ENCODE results near the gene NDUFB6. TPM values are rescaled to one million over a fixed set of nuclear protein-coding genes. Genes with fewer than 3 reads are reported as not detected.

NDUFB6 gene
- total and polyA plus RNA-seq, 10 of the 15 experiments (the other 5 are each of a cell fraction or from before 2014, with no cell fraction given) = 26.3 to 269 (median 61.4) TPM

DNA sequence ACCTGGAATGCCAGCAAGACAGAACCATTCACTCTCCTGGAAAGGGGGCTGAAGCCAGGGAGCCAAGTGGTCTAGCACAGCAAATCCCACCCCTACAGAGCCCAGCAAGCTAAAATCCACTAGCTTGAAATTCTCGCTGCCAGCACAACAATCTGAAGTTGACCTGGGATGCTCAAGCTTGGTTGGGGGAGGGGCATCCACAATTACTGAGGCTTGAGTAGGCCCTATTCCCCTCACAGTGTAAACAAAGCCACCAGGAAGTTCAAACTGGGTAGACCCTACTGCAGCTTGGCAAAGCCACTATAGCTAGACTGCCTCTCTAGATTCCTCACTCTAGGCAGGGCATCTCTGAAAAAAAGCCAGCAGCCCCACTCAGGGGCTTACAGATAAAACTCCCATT is 64.2 kb downstream of the NDUFB6 start (continued):
- no peak for TF ChIP-seq TAF1 (IDR thresholded peaks at IDR 0.05; ENCODE audit: borderline replicate concordance, low read depth, low read length)
- TF ChIP-seq, protein P1, sequence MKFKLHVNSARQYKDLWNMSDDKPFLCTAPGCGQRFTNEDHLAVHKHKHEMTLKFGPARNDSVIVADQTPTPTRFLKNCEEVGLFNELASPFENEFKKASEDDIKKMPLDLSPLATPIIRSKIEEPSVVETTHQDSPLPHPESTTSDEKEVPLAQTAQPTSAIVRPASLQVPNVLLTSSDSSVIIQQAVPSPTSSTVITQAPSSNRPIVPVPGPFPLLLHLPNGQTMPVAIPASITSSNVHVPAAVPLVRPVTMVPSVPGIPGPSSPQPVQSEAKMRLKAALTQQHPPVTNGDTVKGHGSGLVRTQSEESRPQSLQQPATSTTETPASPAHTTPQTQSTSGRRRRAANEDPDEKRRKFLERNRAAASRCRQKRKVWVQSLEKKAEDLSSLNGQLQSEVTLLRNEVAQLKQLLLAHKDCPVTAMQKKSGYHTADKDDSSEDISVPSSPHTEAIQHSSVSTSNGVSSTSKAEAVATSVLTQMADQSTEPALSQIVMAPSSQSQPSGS (IDR thresholded peaks at IDR 0.05; ENCODE audit: low read length) = no peak
- no peak for TF ChIP-seq BCL11A (IDR thresholded peaks at IDR 0.05; ENCODE audit: low read depth, low read length)

DNA sequence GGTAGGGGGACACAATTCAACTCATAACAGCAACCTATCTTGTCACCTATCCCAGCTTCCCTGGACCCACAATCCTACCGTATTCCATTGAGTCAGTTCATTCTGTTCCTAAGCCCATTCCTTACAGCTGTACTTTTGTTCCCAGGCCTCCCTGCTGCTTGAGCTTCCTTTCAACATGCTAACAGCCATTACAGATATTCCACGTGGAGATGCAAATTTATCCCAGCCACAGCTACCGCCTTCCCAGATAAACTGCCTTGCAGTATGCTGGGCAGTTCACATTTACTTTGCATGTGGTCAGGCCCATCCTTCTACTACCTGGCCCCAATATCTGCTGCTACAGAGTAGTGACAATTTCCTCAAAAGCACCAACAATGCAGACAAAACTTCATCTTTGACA is 70.0 kb downstream of the NDUFB6 start:
- ChIA-PET SMC1A (ENCODE audit: uncharacterized antibody, unreplicated experiment) (interaction anchor here (1.4 kb wide), 1 partner anchor 10 kb away, joined by 3 read pairs; no protein-coding TSS in a partner anchor), CTCF (interaction anchor here (0.6 to 1.3 kb wide), 2 partner anchors 78 to 124 kb away, joined by 3 to 4 read pairs; no protein-coding TSS in a partner anchor), POLR2A (no interaction called here), RAD21 (ENCODE audit: unreplicated experiment) (no interaction called here)
- intact Hi-C loops (cut with micrococcal nuclease; ENCODE audit: unreplicated experiment) (no loop called here), in situ Hi-C loops (cut with MboI) (no loop called here)
- Histone ChIP-seq H3K4me2 (ENCODE audit: control insufficient read depth, insufficient read depth) (no peak overlapping the region), H3K36me3 (ENCODE audit: control insufficient read depth in 2 of 2, insufficient read depth in 2 of 2, low read length in 1 of 2) (0 out of 4 replicates have a peak, but pooled peaks cover 0 to 2% of the 10 kb centered on the region in 2 experiments), H3K9me3 (replicated peaks; ENCODE audit: control insufficient read depth, insufficient read depth, low read length) (no peaks in the 10 kb centered on the region; the same call in 2 of the 3 replicates), H3K9ac (ENCODE audit: control insufficient read depth, insufficient read depth, low read length) (no peak overlapping the region), H2AFZ (ENCODE audit: control insufficient read depth, low read depth, low read length) (no peak overlapping the region), H3K4me3 (no peak overlapping the region), H3K4me1 (ENCODE audit: control insufficient read depth, insufficient read depth, low read length) (no peaks in the 10 kb centered on the region), H4K20me1 (ENCODE audit: control insufficient read depth, insufficient read depth) (no peaks in the 10 kb centered on the region), H3K27ac (ENCODE audit: control insufficient read depth, insufficient read depth) (no peak overlapping the region), H3K79me2 (ENCODE audit: control insufficient read depth, insufficient read depth, low read length) (no peaks in the 10 kb centered on the region), H3K27me3 (replicated peaks in 1 of 2; ENCODE audit: control insufficient read depth in 2 of 2, insufficient read depth in 2 of 2, low read length in 1 of 2) (no peaks in the 10 kb centered on the region)
- ATAC-seq (no peak), FAIRE-seq (no peak), DNase-seq (ENCODE audit: low read depth, low spot score) (no peak)
- BruUV-seq (replicated peaks) = no TSS peak
- WGBS (ENCODE audit: insufficient coverage, insufficient replicate concordance, low lambda C conversion rate, missing lambda C conversion rate) = 73% methylated on average over 3 of the region's 3 CpGs
- no peak for TF ChIP-seq ZNF384 (IDR thresholded peaks at IDR 0.05; ENCODE audit: borderline replicate concordance, low read depth, low read length)
- no peak for TF ChIP-seq POLR2AphosphoS2 (IDR thresholded peaks at IDR 0.05; ENCODE audit: low read depth, low read length)
- no peak for TF ChIP-seq MEF2B (IDR thresholded peaks at IDR 0.05; ENCODE audit: partially characterized antibody, poor library complexity, severe bottlenecking)
- TF ChIP-seq, protein P2, sequence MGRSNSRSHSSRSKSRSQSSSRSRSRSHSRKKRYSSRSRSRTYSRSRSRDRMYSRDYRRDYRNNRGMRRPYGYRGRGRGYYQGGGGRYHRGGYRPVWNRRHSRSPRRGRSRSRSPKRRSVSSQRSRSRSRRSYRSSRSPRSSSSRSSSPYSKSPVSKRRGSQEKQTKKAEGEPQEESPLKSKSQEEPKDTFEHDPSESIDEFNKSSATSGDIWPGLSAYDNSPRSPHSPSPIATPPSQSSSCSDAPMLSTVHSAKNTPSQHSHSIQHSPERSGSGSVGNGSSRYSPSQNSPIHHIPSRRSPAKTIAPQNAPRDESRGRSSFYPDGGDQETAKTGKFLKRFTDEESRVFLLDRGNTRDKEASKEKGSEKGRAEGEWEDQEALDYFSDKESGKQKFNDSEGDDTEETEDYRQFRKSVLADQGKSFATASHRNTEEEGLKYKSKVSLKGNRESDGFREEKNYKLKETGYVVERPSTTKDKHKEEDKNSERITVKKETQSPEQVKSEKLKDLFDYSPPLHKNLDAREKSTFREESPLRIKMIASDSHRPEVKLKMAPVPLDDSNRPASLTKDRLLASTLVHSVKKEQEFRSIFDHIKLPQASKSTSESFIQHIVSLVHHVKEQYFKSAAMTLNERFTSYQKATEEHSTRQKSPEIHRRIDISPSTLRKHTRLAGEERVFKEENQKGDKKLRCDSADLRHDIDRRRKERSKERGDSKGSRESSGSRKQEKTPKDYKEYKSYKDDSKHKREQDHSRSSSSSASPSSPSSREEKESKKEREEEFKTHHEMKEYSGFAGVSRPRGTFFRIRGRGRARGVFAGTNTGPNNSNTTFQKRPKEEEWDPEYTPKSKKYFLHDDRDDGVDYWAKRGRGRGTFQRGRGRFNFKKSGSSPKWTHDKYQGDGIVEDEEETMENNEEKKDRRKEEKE (IDR thresholded peaks at IDR 0.05) = no peak
- TF ChIP-seq, protein P3, sequence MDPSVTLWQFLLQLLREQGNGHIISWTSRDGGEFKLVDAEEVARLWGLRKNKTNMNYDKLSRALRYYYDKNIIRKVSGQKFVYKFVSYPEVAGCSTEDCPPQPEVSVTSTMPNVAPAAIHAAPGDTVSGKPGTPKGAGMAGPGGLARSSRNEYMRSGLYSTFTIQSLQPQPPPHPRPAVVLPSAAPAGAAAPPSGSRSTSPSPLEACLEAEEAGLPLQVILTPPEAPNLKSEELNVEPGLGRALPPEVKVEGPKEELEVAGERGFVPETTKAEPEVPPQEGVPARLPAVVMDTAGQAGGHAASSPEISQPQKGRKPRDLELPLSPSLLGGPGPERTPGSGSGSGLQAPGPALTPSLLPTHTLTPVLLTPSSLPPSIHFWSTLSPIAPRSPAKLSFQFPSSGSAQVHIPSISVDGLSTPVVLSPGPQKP (IDR thresholded peaks at IDR 0.05; ENCODE audit: low read depth, low read length) = no peak
- no peak for TF ChIP-seq BCL11A (IDR thresholded peaks at IDR 0.05; ENCODE audit: low read depth, low read length)
- TF ChIP-seq CHD1 (IDR thresholded peaks at IDR 0.05; ENCODE audit: low read depth, low read length) = no peak
- TF ChIP-seq RAD51 (IDR thresholded peaks at IDR 0.05) = no peak
- TF ChIP-seq ASH2L (IDR thresholded peaks at IDR 0.05; ENCODE audit: borderline replicate concordance, low read depth) = no peak
- TF ChIP-seq, protein P4, sequence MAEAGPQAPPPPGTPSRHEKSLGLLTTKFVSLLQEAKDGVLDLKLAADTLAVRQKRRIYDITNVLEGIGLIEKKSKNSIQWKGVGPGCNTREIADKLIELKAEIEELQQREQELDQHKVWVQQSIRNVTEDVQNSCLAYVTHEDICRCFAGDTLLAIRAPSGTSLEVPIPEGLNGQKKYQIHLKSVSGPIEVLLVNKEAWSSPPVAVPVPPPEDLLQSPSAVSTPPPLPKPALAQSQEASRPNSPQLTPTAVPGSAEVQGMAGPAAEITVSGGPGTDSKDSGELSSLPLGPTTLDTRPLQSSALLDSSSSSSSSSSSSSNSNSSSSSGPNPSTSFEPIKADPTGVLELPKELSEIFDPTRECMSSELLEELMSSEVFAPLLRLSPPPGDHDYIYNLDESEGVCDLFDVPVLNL (IDR thresholded peaks at IDR 0.05; ENCODE audit: low read depth, low read length) = no peak
- TF ChIP-seq CHD2 (IDR thresholded peaks at IDR 0.05; ENCODE audit: borderline replicate concordance, low read depth, low read length) = no peak
- TF ChIP-seq NR2C1 (IDR thresholded peaks at IDR 0.05) = no peak
- no peak for TF ChIP-seq MYC (IDR thresholded peaks at IDR 0.05; ENCODE audit: insufficient read depth, insufficient read length, insufficient replicate concordance, low read length, severe bottlenecking)
- no peak for TF ChIP-seq BMI1 (IDR thresholded peaks at IDR 0.05; ENCODE audit: borderline replicate concordance)
- no peak for TF ChIP-seq MXI1 (IDR thresholded peaks at IDR 0.05; ENCODE audit: low read depth, low read length)

Data from GM12878 (cell line).